Measurements from ENCODE around the gene ADAMTS2. TPM values are rescaled to one million over a fixed set of nuclear protein-coding genes. Genes with fewer than 3 reads are reported as not detected.

Gene ADAMTS2
- total RNA-seq, 1 experiment from 2014 or later = not detected

GRCh38 chr5:179114756-179115155, 230.5 kb downstream of the ADAMTS2 start:
- CTCF ChIA-PET = no interaction called here
- Mint-ChIP-seq H3K27ac (ENCODE audit: unreplicated experiment) (no peak overlapping the region), H3K4me1 (ENCODE audit: low read depth, unreplicated experiment) (no peaks in the 10 kb centered on the region), H3K9me3 (ENCODE audit: low read depth, unreplicated experiment) (peaks cover 27% of the 10 kb centered on the region), H3K27me3 (ENCODE audit: unreplicated experiment) (no peaks in the 10 kb centered on the region), H3K4me3 (ENCODE audit: low read depth, unreplicated experiment) (no peak overlapping the region), H3K36me3 (ENCODE audit: insufficient read depth, unreplicated experiment) (no peaks in the 10 kb centered on the region)
- no TSS peak for BruUV-seq (replicated peaks)
- no peak for DNase-seq
- intact Hi-C loops (cut with micrococcal nuclease; ENCODE audit: unreplicated experiment) = no loop called here
- TF ChIP-seq, protein P1, sequence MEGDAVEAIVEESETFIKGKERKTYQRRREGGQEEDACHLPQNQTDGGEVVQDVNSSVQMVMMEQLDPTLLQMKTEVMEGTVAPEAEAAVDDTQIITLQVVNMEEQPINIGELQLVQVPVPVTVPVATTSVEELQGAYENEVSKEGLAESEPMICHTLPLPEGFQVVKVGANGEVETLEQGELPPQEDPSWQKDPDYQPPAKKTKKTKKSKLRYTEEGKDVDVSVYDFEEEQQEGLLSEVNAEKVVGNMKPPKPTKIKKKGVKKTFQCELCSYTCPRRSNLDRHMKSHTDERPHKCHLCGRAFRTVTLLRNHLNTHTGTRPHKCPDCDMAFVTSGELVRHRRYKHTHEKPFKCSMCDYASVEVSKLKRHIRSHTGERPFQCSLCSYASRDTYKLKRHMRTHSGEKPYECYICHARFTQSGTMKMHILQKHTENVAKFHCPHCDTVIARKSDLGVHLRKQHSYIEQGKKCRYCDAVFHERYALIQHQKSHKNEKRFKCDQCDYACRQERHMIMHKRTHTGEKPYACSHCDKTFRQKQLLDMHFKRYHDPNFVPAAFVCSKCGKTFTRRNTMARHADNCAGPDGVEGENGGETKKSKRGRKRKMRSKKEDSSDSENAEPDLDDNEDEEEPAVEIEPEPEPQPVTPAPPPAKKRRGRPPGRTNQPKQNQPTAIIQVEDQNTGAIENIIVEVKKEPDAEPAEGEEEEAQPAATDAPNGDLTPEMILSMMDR (IDR thresholded peaks at IDR 0.05; ENCODE audit: unreplicated experiment) = no peak

DNA sequence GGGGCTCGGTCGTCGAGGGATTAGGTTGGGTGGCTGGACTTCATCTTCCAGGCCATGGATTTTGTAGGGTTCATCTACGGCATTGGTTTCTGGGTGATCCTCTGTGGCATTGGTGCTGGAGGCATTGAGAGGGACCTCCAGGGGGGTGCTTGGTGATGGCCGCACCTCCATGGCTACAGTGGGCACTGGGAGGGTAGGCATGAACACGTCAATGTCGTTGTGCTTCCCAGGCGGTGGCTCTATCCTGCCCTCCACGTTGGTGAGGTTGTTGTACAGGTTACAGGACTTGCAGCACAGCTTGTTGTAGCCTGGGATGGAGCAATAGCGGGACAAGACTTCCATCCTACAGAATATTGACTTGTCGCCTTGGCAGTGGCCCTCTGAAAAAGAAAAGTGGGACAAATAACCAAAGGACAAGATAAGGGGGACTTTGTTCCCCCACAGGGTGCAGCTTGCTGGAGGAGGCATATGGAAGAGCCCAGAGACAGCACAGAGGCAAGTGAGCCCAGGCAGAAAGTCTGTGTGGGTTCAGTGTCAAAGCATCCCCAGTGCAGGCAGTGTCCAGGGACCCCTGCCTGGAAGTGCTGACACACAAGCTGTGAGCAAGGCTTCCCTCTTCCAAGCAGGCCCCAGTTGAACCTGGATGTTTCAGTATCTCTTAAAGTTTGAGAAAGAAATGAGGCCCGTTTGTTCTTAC, 231.2 kb downstream of the ADAMTS2 start:
- DNase-seq = no peak
- peaks cover 26% of the 10 kb centered on the region for H3K9me3 Mint-ChIP-seq (ENCODE audit: low read depth, unreplicated experiment)
- no TSS peak for BruUV-seq (replicated peaks)
- intact Hi-C loops (cut with micrococcal nuclease; ENCODE audit: unreplicated experiment) = no loop called here
- H3K4me1 Mint-ChIP-seq (ENCODE audit: low read depth, unreplicated experiment) = no peaks in the 10 kb centered on the region
- CTCF ChIA-PET = no interaction called here
- TF ChIP-seq, protein P1 (IDR thresholded peaks at IDR 0.05; ENCODE audit: unreplicated experiment) = no peak
- no peaks in the 10 kb centered on the region for H3K36me3 Mint-ChIP-seq (ENCODE audit: insufficient read depth, unreplicated experiment)
- no peaks in the 10 kb centered on the region for H3K27me3 Mint-ChIP-seq (ENCODE audit: unreplicated experiment)
- H3K4me3 Mint-ChIP-seq (ENCODE audit: low read depth, unreplicated experiment) = no peak overlapping the region
- H3K27ac Mint-ChIP-seq (ENCODE audit: unreplicated experiment) = no peak overlapping the region

DNA sequence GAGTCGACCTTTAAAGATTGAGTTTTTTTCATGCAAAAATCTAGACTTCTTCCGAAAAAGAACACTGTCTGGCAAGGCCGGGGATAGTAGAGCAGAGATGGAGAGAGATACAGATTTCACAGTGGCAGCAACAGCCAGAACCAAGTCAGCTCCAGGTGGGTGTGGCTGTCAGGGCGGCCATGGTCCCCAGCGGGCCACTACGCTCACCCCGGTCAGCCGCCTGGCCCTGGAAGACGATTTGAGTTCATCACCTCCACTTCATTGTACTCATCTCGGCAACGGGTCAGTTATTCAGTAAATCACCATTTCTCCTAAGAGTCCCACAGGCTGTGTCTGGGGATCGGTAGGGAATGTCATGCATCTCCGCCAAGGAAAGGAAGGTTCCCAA, 232.1 kb downstream of the ADAMTS2 start:
- BruUV-seq (replicated peaks) = no TSS peak
- Mint-ChIP-seq H3K4me1 (ENCODE audit: low read depth, unreplicated experiment) (no peaks in the 10 kb centered on the region), H3K36me3 (ENCODE audit: insufficient read depth, unreplicated experiment) (no peaks in the 10 kb centered on the region), H3K4me3 (ENCODE audit: low read depth, unreplicated experiment) (no peak overlapping the region), H3K27me3 (ENCODE audit: unreplicated experiment) (no peaks in the 10 kb centered on the region), H3K27ac (ENCODE audit: unreplicated experiment) (no peak overlapping the region), H3K9me3 (ENCODE audit: low read depth, unreplicated experiment) (peaks cover 32% of the 10 kb centered on the region)
- DNase-seq = no peak
- TF ChIP-seq, protein P1 (IDR thresholded peaks at IDR 0.05; ENCODE audit: unreplicated experiment) = no peak
- intact Hi-C loops (cut with micrococcal nuclease; ENCODE audit: unreplicated experiment) = no loop called here
- CTCF ChIA-PET = no interaction called here

DNA sequence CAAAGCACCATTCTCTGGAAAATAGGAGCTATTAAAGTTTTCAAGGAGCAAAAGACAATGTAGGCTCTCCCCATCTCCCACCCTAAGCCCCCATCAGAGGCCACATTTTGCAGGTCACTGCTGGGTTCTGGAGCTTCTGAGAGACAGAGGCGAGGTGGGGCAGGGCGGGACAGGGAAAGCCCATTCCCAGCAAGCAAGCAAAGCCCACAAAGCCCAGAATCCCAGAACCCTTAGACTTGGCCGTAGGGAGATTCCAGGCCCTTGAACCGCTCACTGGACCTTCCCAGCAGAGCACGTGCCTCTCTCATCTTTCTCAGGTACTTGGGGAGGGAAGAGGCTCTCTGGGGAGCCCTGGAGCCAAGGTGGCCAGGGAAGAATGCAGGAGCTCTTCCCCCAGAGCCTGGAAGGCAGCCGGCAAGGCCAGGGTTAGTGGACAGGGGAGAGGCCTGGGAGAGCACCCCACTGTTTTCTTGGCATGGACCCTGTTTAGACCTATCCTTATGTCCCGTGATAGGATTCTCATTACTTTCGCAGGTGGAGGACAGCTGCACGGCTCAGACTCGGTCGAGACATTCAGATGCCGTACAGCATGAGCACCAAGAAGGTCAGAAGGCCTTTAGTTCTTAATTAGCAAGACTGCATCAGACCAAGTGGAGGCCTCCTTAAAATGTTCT, 232.7 kb downstream of the ADAMTS2 start:
- Mint-ChIP-seq H3K4me1 (ENCODE audit: low read depth, unreplicated experiment) (no peaks in the 10 kb centered on the region), H3K27me3 (ENCODE audit: unreplicated experiment) (no peaks in the 10 kb centered on the region), H3K4me3 (ENCODE audit: low read depth, unreplicated experiment) (no peak overlapping the region), H3K9me3 (ENCODE audit: low read depth, unreplicated experiment) (peaks cover 34% of the 10 kb centered on the region), H3K27ac (ENCODE audit: unreplicated experiment) (no peak overlapping the region), H3K36me3 (ENCODE audit: insufficient read depth, unreplicated experiment) (no peaks in the 10 kb centered on the region)
- intact Hi-C loops (cut with micrococcal nuclease; ENCODE audit: unreplicated experiment) = no loop called here
- BruUV-seq (replicated peaks) = no TSS peak
- CTCF ChIA-PET = interaction anchor here (0.6 kb wide), 1 partner anchor 17 kb away, joined by 5 read pairs; no protein-coding TSS in a partner anchor
- TF ChIP-seq, protein P1 (IDR thresholded peaks at IDR 0.05; ENCODE audit: unreplicated experiment) = no peak
- no peak for DNase-seq
